CD4-positive, alpha-beta T cell (primary cell): ENCODE measurements around the gene RHPN2. TPM values are rescaled to one million over a fixed set of nuclear protein-coding genes. Genes with fewer than 3 reads are reported as not detected.
"Not testable (repeated sequence)": the region's sequence is repeated elsewhere in the genome, so short reads cannot be mapped to it uniquely, and the experiment has no call there.

Experiments used
- ATAC-seq: fragments of 200-7000 bp; cut with Tn5 transposase; one replicate; pipeline ENCODE4 v1.10.0; 2022; ENCODE audit warnings: mild to moderate bottlenecking; ENCODE audit not compliant: poor library complexity
- CTCF ChIA-PET: fragments of 350-600 bp; sonication (Branson Sonifier 250); formaldehyde crosslinking; loops from one replicate; lab custom pipeline; 2021; ENCODE audit warnings: antibody characterized with exemption, inconsistent platforms; lab: Charles Lee
- POLR2A ChIA-PET: fragments of 350-600 bp; sonication (Branson Sonifier 250); formaldehyde crosslinking; loops from one replicate; lab custom pipeline; 2021; ENCODE audit warnings: antibody characterized with exemption, inconsistent platforms; lab: Charles Lee
- DNase-seq, 14 experiments: peaks; one replicate each; pipeline ENCODE4 v3.0.0-alpha.2; 2013 to 2020; ENCODE audit warnings: mixed read lengths in 2 of 14
- H3K27ac ChIP-seq, 2 donors: one replicate each; pipeline versions ENCODE4 v1.5.1 to v1.7.0; 2013; ENCODE audit warnings: low read length in 2 of 2, low read depth in 1 of 2, mild to moderate bottlenecking in 1 of 2
- H3K27me3 ChIP-seq, 2 experiments: 1 replicate in 1 of 2; 2 replicates in 1 of 2; pipeline versions ENCODE4 v1.6.1 to v1.7.0; 2013; ENCODE audit warnings: low read length in 2 of 2, control low read depth in 1 of 2, mild to moderate bottlenecking in 1 of 2, moderate library complexity in 1 of 2; ENCODE audit not compliant: insufficient read depth in 2 of 2, control insufficient read depth in 1 of 2
- H3K36me3 ChIP-seq: one replicate; pipeline ENCODE4 v1.6.1; 2013; ENCODE audit warnings: low read length, control low read depth; ENCODE audit not compliant: insufficient read depth
- H3K4me1 ChIP-seq: one replicate; pipeline ENCODE4 v1.6.1; 2013; ENCODE audit warnings: low read length, control low read depth; ENCODE audit not compliant: insufficient read depth
- H3K4me3 ChIP-seq: one replicate; pipeline ENCODE4 v1.5.1; 2013; ENCODE audit warnings: mild to moderate bottlenecking, low read length, moderate library complexity
- H3K9me3 ChIP-seq, 2 experiments: 1 replicate in 1 of 2; 2 replicates in 1 of 2; pipeline versions ENCODE4 v1.6.1 to v1.7.0; 2013; ENCODE audit warnings: low read length in 2 of 2, mild to moderate bottlenecking in 2 of 2, control low read depth in 1 of 2, moderate library complexity in 1 of 2; ENCODE audit not compliant: control insufficient read depth in 1 of 2, insufficient read depth in 1 of 2
- H3K27ac Mint-ChIP-seq: one replicate; pipeline ENCODE4 v1.8.0; 2020; ENCODE audit warnings: mixed read lengths
- H3K27me3 Mint-ChIP-seq: one replicate; pipeline ENCODE4 v1.8.0; 2021; ENCODE audit warnings: mixed read lengths
- H3K36me3 Mint-ChIP-seq: one replicate; pipeline ENCODE4 v1.8.0; 2021; ENCODE audit warnings: low read depth, mixed read lengths
- H3K4me1 Mint-ChIP-seq: one replicate; pipeline ENCODE4 v1.8.0; 2021; ENCODE audit warnings: low read depth, mixed read lengths
- H3K4me3 Mint-ChIP-seq: one replicate; pipeline ENCODE4 v1.8.0; 2020; ENCODE audit warnings: mild to moderate bottlenecking, mixed read lengths
- H3K9me3 Mint-ChIP-seq: one replicate; pipeline ENCODE4 v1.8.0; 2020; ENCODE audit warnings: mixed read lengths
- intact Hi-C, 2 experiments: fragments of 100-400 bp; cut with DNase I in 1 of 2; cut with micrococcal nuclease in 1 of 2; formaldehyde crosslinking; loops; one replicate each; pipeline versions ENCODE4 v1.15.1 to v1.9.0; 2023 to 2025; cut with DNase I, micrococcal nuclease
- total RNA-seq, 174 experiments: library from RNA in 2 of 174; stranded (reverse) in 2 of 174; gene quantifications; one replicate each; pipeline ENCODE4 v1.2.3 and lab custom pipeline; 2021 to 2026
- TF ChIP-seq, protein P1 (sequence below): fragments of 200-600 bp; IDR thresholded peaks from one replicate; pipeline ENCODE4 v1.8.0; 2022; ENCODE audit warnings: antibody characterized with exemption, mild to moderate bottlenecking

RHPN2 gene
- total RNA-seq, 2 experiments from 2014 or later: 0.08 TPM; not detected in 1

DNA sequence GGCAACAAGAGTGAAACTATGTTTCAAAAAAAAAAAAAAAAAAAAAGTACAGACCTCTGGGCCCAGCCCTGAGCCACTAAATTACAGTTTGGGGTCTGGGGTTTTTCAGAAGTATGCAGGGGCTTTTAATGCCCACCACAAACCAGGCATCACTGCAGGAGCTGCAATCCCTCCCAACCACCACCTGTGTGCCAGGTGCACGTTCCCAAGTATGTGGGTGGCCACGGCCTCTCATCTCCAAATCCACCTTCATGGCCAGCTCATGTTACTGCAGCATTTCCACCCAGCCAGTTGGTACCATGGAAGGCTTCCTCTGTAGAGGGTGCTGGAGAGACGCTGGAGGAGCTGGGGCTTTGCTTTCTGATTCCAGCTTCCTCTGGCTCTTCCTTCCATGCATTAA is 119.4 kb downstream of the RHPN2 start:
- no peaks in the 10 kb centered on the region for H3K9me3 Mint-ChIP-seq
- Histone ChIP-seq H3K4me1 (no peaks in the 10 kb centered on the region), H3K4me3 (no peak overlapping the region), H3K27ac (no peak overlapping the region), H3K36me3 (peaks cover 49% of the 10 kb centered on the region), H3K9me3 (peaks cover 0 to 6% of the 10 kb centered on the region in 2 experiments), H3K27me3 (no peaks in the 10 kb centered on the region)
- DNase-seq (no peak), ATAC-seq (no peak)
- H3K27ac Mint-ChIP-seq: no peak overlapping the region
- peaks cover 78% of the 10 kb centered on the region for H3K36me3 Mint-ChIP-seq
- no peak overlapping the region for H3K4me3 Mint-ChIP-seq
- ChIA-PET POLR2A (no interaction called here), CTCF (no interaction called here)
- intact Hi-C loops: no loop called here
- TF ChIP-seq, protein P1, sequence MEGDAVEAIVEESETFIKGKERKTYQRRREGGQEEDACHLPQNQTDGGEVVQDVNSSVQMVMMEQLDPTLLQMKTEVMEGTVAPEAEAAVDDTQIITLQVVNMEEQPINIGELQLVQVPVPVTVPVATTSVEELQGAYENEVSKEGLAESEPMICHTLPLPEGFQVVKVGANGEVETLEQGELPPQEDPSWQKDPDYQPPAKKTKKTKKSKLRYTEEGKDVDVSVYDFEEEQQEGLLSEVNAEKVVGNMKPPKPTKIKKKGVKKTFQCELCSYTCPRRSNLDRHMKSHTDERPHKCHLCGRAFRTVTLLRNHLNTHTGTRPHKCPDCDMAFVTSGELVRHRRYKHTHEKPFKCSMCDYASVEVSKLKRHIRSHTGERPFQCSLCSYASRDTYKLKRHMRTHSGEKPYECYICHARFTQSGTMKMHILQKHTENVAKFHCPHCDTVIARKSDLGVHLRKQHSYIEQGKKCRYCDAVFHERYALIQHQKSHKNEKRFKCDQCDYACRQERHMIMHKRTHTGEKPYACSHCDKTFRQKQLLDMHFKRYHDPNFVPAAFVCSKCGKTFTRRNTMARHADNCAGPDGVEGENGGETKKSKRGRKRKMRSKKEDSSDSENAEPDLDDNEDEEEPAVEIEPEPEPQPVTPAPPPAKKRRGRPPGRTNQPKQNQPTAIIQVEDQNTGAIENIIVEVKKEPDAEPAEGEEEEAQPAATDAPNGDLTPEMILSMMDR: no peak
- H3K4me1 Mint-ChIP-seq: no peaks in the 10 kb centered on the region
- H3K27me3 Mint-ChIP-seq: no peaks in the 10 kb centered on the region

DNA sequence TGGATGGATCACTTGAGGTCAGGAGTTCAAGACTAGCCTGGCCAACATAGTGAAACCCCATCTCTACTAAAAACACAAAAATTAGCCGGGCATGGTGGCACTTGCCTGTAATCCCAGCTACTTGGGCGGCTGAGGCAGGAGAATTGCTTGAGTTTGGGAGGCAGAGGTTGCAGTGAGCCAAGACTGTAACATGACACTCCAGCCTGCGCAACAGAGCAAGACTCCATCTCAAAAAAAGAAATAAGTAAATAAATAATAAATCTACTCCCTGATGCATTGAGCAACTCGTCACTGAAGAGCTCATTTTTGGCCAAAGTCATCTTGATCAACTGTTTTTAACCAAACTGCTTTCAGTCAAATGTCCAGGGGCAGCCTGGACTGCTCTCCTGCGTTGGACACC is 123.4 kb downstream of the RHPN2 start:
- H3K27me3 Mint-ChIP-seq, H3K4me3 Mint-ChIP-seq, H3K9me3 Mint-ChIP-seq, H3K4me3 ChIP-seq, H3K27ac ChIP-seq, intact Hi-C loops, H3K27me3 ChIP-seq, H3K4me1 ChIP-seq, H3K9me3 ChIP-seq, H3K4me1 Mint-ChIP-seq, ATAC-seq, CTCF ChIA-PET, POLR2A ChIA-PET, H3K27ac Mint-ChIP-seq, DNase-seq: not testable (repeated sequence)
- peaks cover 58% of the 10 kb centered on the region for H3K36me3 Mint-ChIP-seq
- H3K36me3 ChIP-seq: peaks cover 29% of the 10 kb centered on the region

DNA sequence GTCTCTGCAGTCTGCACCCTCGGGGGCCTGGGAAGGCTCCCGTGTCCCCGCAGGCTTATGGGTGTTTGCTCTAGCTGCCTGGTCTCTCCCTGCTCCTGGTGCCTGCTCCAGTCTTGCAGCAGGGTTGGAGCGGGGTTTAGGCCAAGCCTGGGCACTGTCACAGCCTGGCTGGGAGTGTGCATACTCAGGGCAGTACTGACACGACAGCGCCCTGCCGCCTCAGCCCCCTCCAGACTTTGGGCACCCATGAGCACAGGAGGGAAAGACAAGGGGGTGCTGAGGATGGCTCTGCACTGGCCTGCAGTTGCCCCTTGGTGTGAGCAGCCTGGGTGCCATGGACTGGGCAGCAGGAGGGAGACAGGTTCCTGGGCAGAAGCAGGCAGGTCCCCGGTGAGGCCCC is 128.6 kb downstream of the RHPN2 start:
- Histone ChIP-seq H3K36me3 (peaks cover 8% of the 10 kb centered on the region), H3K4me3 (no peak overlapping the region), H3K27ac (no peak overlapping the region), H3K9me3 (no peaks in the 10 kb centered on the region), H3K27me3 (no peaks in the 10 kb centered on the region), H3K4me1 (no peaks in the 10 kb centered on the region)
- Mint-ChIP-seq H3K27ac (no peak overlapping the region), H3K27me3 (no peaks in the 10 kb centered on the region), H3K4me1 (no peaks in the 10 kb centered on the region), H3K36me3 (peaks cover 49% of the 10 kb centered on the region), H3K9me3 (no peaks in the 10 kb centered on the region), H3K4me3 (no peak overlapping the region)
- ChIA-PET POLR2A (no interaction called here), CTCF (no interaction called here)
- DNase-seq: no peak
- ATAC-seq: no peak
- TF ChIP-seq, protein P1: no peak
- intact Hi-C loops: no loop called here

DNA sequence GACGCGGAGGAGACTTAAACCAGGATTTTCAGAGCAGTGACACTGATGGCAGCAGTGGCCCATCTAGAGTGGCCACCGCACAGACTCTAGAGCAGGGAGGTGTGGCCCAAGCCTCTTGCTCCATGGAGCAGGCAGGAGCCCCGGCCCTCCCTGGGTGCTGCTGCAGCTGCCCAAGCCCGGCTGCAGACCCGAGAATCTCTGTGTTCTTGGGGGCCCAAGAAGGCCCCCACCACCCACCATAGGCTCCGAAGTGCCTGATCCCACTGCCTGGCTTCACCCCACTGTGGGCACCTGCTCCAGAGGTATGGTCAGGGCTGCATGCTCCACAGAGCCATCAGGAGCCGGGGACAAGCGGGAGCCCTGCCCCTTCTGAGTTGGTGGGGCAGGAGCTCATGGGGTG is 129.1 kb downstream of the RHPN2 start:
- no peak for ATAC-seq
- no peak overlapping the region for H3K4me3 ChIP-seq
- Mint-ChIP-seq H3K27me3 (no peaks in the 10 kb centered on the region), H3K4me3 (no peak overlapping the region), H3K4me1 (no peaks in the 10 kb centered on the region), H3K36me3 (peaks cover 52% of the 10 kb centered on the region), H3K27ac (no peak overlapping the region), H3K9me3 (no peaks in the 10 kb centered on the region)
- TF ChIP-seq, protein P1: no peak
- no peaks in the 10 kb centered on the region for H3K4me1 ChIP-seq
- H3K27me3 ChIP-seq: no peaks in the 10 kb centered on the region
- no peak overlapping the region for H3K27ac ChIP-seq
- intact Hi-C loops: no loop called here
- ChIA-PET POLR2A (no interaction called here), CTCF (no interaction called here)
- H3K36me3 ChIP-seq: peaks cover 11% of the 10 kb centered on the region
- no peaks in the 10 kb centered on the region for H3K9me3 ChIP-seq
- no peak for DNase-seq
